Loucy (cell line): Measurements from ENCODE around the gene DVL2.

ENCODE experiments used
- H2AFZ ChIP-seq: fragments of 200-600 bp; sonication (generic); 2 replicates; pipeline ENCODE4 v1.6.0; 2016; ENCODE audit warnings: antibody characterized with exemption, mild to moderate bottlenecking, low read length, moderate library complexity
- H3F3A ChIP-seq: fragments of 200-600 bp; 2 replicates; pipeline ENCODE4 v1.6.0; 2016; ENCODE audit warnings: antibody characterized with exemption, low read depth, mild to moderate bottlenecking
- H3K27me3 ChIP-seq: fragments of 200-600 bp; sonication (generic); 2 replicates; pipeline ENCODE4 v1.6.1; 2014; ENCODE audit warnings: low read length, mild to moderate bottlenecking; ENCODE audit not compliant: insufficient read depth, poor library complexity, severe bottlenecking
- H3K36me3 ChIP-seq: fragments of 200-600 bp; sonication (generic); 2 replicates; pipeline ENCODE4 v1.6.1; 2016; ENCODE audit warnings: low read length; ENCODE audit not compliant: insufficient read depth
- H3K4me1 ChIP-seq: fragments of 200-600 bp; sonication (generic); 2 replicates; pipeline ENCODE4 v1.5.1; 2014; ENCODE audit warnings: low read length, mild to moderate bottlenecking; ENCODE audit not compliant: insufficient read depth, poor library complexity, severe bottlenecking
- H3K4me2 ChIP-seq: fragments of 200-600 bp; sonication (generic); 2 replicates; pipeline ENCODE4 v1.6.0; 2014; ENCODE audit warnings: antibody characterized with exemption, low read length, low read depth, mild to moderate bottlenecking; ENCODE audit not compliant: poor library complexity, severe bottlenecking
- H3K4me3 ChIP-seq: fragments of 200-600 bp; sonication (generic); 2 replicates; pipeline ENCODE4 v1.5.1; 2014; ENCODE audit warnings: low read length, mild to moderate bottlenecking, mixed read lengths; ENCODE audit not compliant: poor library complexity, severe bottlenecking
- H3K79me2 ChIP-seq: fragments of 200-600 bp; sonication (generic); 2 replicates; pipeline ENCODE4 v1.6.1; 2014; ENCODE audit warnings: low read length; ENCODE audit not compliant: insufficient read depth
- H3K9ac ChIP-seq: fragments of 200-600 bp; sonication (generic); 2 replicates; pipeline ENCODE4 v1.6.0; 2014; ENCODE audit warnings: mild to moderate bottlenecking, low read depth, low read length, moderate library complexity; ENCODE audit not compliant: poor library complexity, severe bottlenecking
- H3K9me2 ChIP-seq: fragments of 200-600 bp; sonication (generic); replicated peaks from 2 replicates; pipeline ENCODE4 v1.6.1; 2016; ENCODE audit warnings: low read depth, low read length, mixed read lengths
- H3K9me3 ChIP-seq: fragments of 200-600 bp; sonication (generic); 2 replicates; pipeline ENCODE4 v1.6.1; 2014; ENCODE audit warnings: mild to moderate bottlenecking, antibody characterized with exemption, low read length, low read depth; ENCODE audit not compliant: insufficient read depth
- H4K20me1 ChIP-seq: fragments of 200-600 bp; sonication (generic); 2 replicates; pipeline ENCODE4 v1.6.0; 2014; ENCODE audit warnings: antibody characterized with exemption, low read length, mild to moderate bottlenecking; ENCODE audit not compliant: insufficient read depth, poor library complexity, severe bottlenecking
- CTCF ChIP-seq: fragments of 200-600 bp; sonication (generic); conservative IDR thresholded peaks from 2 replicates; pipeline ENCODE4 v1.5.1; 2014; ENCODE audit warnings: mild to moderate bottlenecking, antibody characterized with exemption, low read length
- EZH2phosphoT487 ChIP-seq: fragments of 200-600 bp; IDR thresholded peaks from 2 replicates; pipeline ENCODE4 v1.6.1; 2018; ENCODE audit warnings: antibody characterized with exemption, mild to moderate bottlenecking, moderate library complexity, borderline replicate concordance

Gene DVL2

GRCh38 chr17:7281953-7282751, 47.8 kb upstream of the DVL2 start:
- H3K9me3 ChIP-seq, result no peaks in the 10 kb centered on the region
- H3K4me1 ChIP-seq, result peaks cover 13% of the 10 kb centered on the region
- H3K36me3 ChIP-seq, result no peaks in the 10 kb centered on the region
- TF ChIP-seq EZH2phosphoT487 (no peak), CTCF (no peak)
- H3K4me3 ChIP-seq, result peak overlapping the region; percentile 69
- H3K9me2 ChIP-seq, result no peaks in the 10 kb centered on the region
- H3K79me2 ChIP-seq, result no peaks in the 10 kb centered on the region
- H4K20me1 ChIP-seq, result no peaks in the 10 kb centered on the region
- peak overlapping the region; percentile 90 for H3K4me2 ChIP-seq
- no peaks in the 10 kb centered on the region for H3K27me3 ChIP-seq
- peak overlapping the region; percentile 67 for H2AFZ ChIP-seq
- no peak overlapping the region for H3K9ac ChIP-seq
- H3F3A ChIP-seq, result 0 out of 2 replicates have a peak, but pooled peaks cover 3% of the 10 kb centered on the region

- no peaks in the 10 kb centered on the region for H4K20me1 ChIP-seq
- peak within 1 kb of the TSS; percentile 69 for H3K4me3 ChIP-seq
- H3K9ac ChIP-seq, result peak within 1 kb of the TSS; percentile 18
- no peaks in the 10 kb centered on the region for H3K9me2 ChIP-seq
- no peaks in the 10 kb centered on the region for H3K79me2 ChIP-seq
- H3F3A ChIP-seq, result 0 out of 2 replicates have a peak, but pooled peaks cover 3% of the 10 kb centered on the region
- peak within 1 kb of the TSS; percentile 90 for H3K4me2 ChIP-seq
- H3K36me3 ChIP-seq, result no peaks in the 10 kb centered on the region
- no peak for TF ChIP-seq CTCF
- no peak for TF ChIP-seq EZH2phosphoT487
- no peaks in the 10 kb centered on the region for H3K27me3 ChIP-seq
- peaks cover 13% of the 10 kb centered on the region for H3K4me1 ChIP-seq
- H3K9me3 ChIP-seq, result no peaks in the 10 kb centered on the region
- peak within 1 kb of the TSS; percentile 83 for H2AFZ ChIP-seq
These were observed 47.0 kb upstream of the DVL2 start, which contains the start of gene SLC2A4 for GRCh38 chr17:7281074-7281952. SLC2A4 (plus strand) TSS chr17:7281718; CDS start chr17:7281935, 217 bp downstream.

DNA sequence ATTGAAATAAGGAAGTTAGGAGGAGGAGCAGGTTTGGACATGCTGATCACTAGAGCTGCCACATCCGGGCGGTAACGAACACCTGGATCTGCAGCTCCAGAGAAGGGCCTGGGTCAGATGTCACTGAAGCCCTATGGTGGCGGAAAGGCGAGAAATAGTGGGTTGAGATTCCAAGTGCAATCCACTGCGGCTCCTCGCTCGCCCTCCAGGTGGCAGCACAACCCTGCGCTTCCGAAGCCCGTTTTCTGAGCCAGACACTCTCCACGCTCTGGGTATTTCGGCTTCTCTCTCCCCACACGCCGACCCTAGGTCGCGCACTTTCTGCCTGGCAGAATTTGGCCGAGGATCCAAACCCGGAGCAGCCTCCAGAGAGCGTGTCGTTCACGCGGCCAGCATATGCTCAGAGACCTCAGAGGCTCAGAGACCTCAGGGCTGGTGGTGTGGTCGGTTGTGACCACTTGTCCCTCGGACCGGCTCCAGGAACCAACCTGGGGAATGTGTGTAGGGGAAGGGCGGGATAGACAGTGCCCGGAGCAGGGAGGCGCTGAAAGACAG, 46.3 kb upstream of the DVL2 start:
- peak overlapping the region; percentile 90 for H3K4me2 ChIP-seq
- H3K9me2 ChIP-seq, result no peaks in the 10 kb centered on the region
- H3F3A ChIP-seq, result 0 out of 2 replicates have a peak, but pooled peaks cover 3% of the 10 kb centered on the region
- peak overlapping the region; percentile 83 for H2AFZ ChIP-seq
- peaks cover 13% of the 10 kb centered on the region for H3K4me1 ChIP-seq
- H4K20me1 ChIP-seq, result no peaks in the 10 kb centered on the region
- TF ChIP-seq EZH2phosphoT487 (no peak), CTCF (peak; percentile 93)
- no peaks in the 10 kb centered on the region for H3K9me3 ChIP-seq
- H3K4me3 ChIP-seq, result peak overlapping the region; percentile 69
- H3K27me3 ChIP-seq, result no peaks in the 10 kb centered on the region
- no peaks in the 10 kb centered on the region for H3K79me2 ChIP-seq
- H3K9ac ChIP-seq, result peak overlapping the region; percentile 18
- H3K36me3 ChIP-seq, result no peaks in the 10 kb centered on the region
